Astrocyte (in vitro differentiated cells and primary cell): ENCODE data around the gene EPHB2.

ENCODE experiments used
- CTCF ChIP-seq: IDR thresholded peaks from 2 replicates; pipeline ENCODE4 v1.5.1; 2011; ENCODE audit warnings: low read depth, mild to moderate bottlenecking, inconsistent platforms, low read length, moderate library complexity; ENCODE audit not compliant: insufficient read depth
- EZH2 ChIP-seq: IDR thresholded peaks from 2 replicates; pipeline ENCODE4 v1.6.1; 2012; ENCODE audit warnings: mild to moderate bottlenecking, low read length, inconsistent platforms; ENCODE audit not compliant: insufficient read depth

- TF ChIP-seq CTCF = peak; percentile 26
- TF ChIP-seq EZH2 = no peak
These were observed 1.4 kb upstream of the EPHB2 start for GRCh38 chr1:22709227-22709626.
